Ovary (tissue), 9 donors: ENCODE results near the gene PRDM16. TPM values are rescaled to one million over a fixed set of nuclear protein-coding genes. Genes with fewer than 3 reads are reported as not detected.
A peak's percentile ranks its signal among the peaks of the same experiment; 100 is the strongest.

Experiments
- DNase-seq, 5 donors: peaks; one replicate each; pipeline ENCODE4 v3.0.0-alpha.2; 2019 to 2020
- H3K27ac ChIP-seq, 2 donors: fragments of 200-600 bp; one replicate each; pipeline versions ENCODE4 v1.5.1 to v1.8.0; 2019 to 2022
- H3K27me3 ChIP-seq: fragments of 200-600 bp; one replicate; pipeline ENCODE4 v1.8.0; 2022
- H3K36me3 ChIP-seq: fragments of 200-600 bp; sonication (generic); one replicate; pipeline ENCODE4 v1.5.1; 2019
- H3K4me1 ChIP-seq: one replicate; pipeline ENCODE4 v1.8.1; 2013; ENCODE audit warnings: mild to moderate bottlenecking, moderate library complexity; ENCODE audit not compliant: insufficient read depth
- H3K4me3 ChIP-seq: fragments of 200-600 bp; sonication (generic); one replicate; pipeline ENCODE4 v1.5.1; 2017
- H3K9me3 ChIP-seq, 2 donors: fragments of 200-600 bp in 1 of 2; sonication (generic) in 1 of 2; one replicate each; pipeline versions ENCODE4 v1.5.1 to v1.8.1; 2013 to 2019; ENCODE audit warnings: mild to moderate bottlenecking in 1 of 2, moderate library complexity in 1 of 2
- CTCF ChIP-seq, 3 donors: fragments of 450-650 bp in 2 of 3; fragments of 200-600 bp in 1 of 3; IDR thresholded peaks; one replicate each; pipeline versions ENCODE4 v1.5.1 to v1.8.0; 2016 to 2022; ENCODE audit warnings: antibody characterized with exemption in 3 of 3, mild to moderate bottlenecking in 1 of 3
- EP300 ChIP-seq: sonication (generic); formaldehyde crosslinking; IDR thresholded peaks from one replicate; pipeline ENCODE4 v1.6.1; 2017; ENCODE audit warnings: antibody characterized with exemption
- POLR2A ChIP-seq: fragments of 450-650 bp; IDR thresholded peaks from one replicate; pipeline ENCODE4 v1.6.1; 2017; ENCODE audit warnings: antibody characterized with exemption, mild to moderate bottlenecking, moderate library complexity
- WGBS, 3 donors: extraction: QIAGEN DNeasy Blood & Tissue Kit in 1 of 3; methylation state at CpG; one replicate each; pipeline versions ENCODE4 v1.1.5 to v1.1.7; 2013 to 2017; 5-methylcytosine and 5-hydroxymethylcytosine counted together
- intact Hi-C, 4 donors: fragments of 100-400 bp; cut with DNase I; formaldehyde crosslinking; loops; one replicate each; pipeline versions ENCODE4 v1.11.0 to v1.15.1; 2022 to 2023
- polyA plus RNA-seq, 2 donors: library from polyadenylated mRNA; stranded (reverse); fragments of 200-250 nt in 1 of 2; fragments of 350-450 nt in 1 of 2; fragmentation: Illumina TruSeq in 1 of 2; extraction: RNeasy Lipid Tissue Mini Kit (QIAGEN cat#74804) in 1 of 2; gene quantifications; one replicate each; pipeline ENCODE4 v1.2.3, GENCODE V29; 2013 to 2014
- total RNA-seq, 7 donors: library from RNA; depleted of rRNA in 2 of 7; stranded (reverse); fragments of >200 nt in 2 of 7; fragmentation: NEBNext Ultra II Directional in 3 of 7; extraction: Animal tissue kit (Norgen Biotek cat#: 25700) in 3 of 7; gene quantifications; one replicate each; pipeline versions ENCODE4 v1.1.0 to v1.2.4, GENCODE V29; 2016 to 2023
- donor health status: DM: no; HTN: no; CAD: no; lungs with moderate emphysema.
- donor health status: DM: no; HTN: no; CAD: no.
- donor health status: Bipolar disorder and iron deficiency.
- donor health status: DM: yes; HTN: yes; CAD: no.
- donor health status: DM: no; HTN: no; CAD: no.
- donor health status: DM: yes; HTN: yes; CAD: no.

Gene PRDM16
- total and polyA plus RNA-seq, 9 donors, result 1.1 to 17.3 (median 3.9) TPM

GRCh38 chr1:3455670-3456448 lies 386.9 kb downstream of the PRDM16 start:
- intact Hi-C loops, result loop anchor here in 1 of 4 donors (2.0 to 10.0 kb wide), 2 partner anchors 163 to 269 kb away; no protein-coding TSS in a partner anchor

DNA sequence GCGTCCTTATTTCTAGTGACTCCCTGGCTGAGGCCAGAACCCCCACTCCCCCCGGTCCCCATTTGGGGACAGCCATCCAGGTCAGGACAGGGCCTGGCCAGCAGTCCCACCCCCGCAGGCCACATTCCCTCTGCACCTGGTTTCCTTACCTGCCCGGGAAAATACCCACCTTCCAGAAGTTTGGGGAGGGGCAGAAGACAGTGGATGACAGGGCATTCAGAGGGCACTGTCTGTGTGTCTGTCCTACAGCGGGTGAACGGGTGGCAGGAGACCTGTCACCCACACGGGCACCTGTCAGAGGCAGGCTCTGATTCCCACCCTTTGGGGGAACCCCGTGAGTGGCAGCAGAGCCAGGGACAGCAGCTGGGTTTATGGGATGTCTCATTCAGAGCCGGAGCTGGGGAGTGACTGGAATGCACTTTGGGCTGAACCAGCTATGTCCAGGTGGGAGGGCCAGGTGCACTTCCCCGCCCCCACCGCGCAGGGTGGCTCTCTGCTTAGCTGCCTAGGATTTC lies 387.5 kb downstream of the PRDM16 start:
- H3K27me3 ChIP-seq, result no peaks in the 10 kb centered on the region
- intact Hi-C loops, result loop anchor here in 1 of 4 donors (10.0 kb wide), 1 partner anchor 268 kb away; no protein-coding TSS in a partner anchor

More at GRCh38 chr1:3455670-3456448, 386.9 kb downstream of the PRDM16 start:
- no peak overlapping the region for H3K4me3 ChIP-seq
- 90 to 91% (median 90%) methylated on average over 18 of the region's 18 CpGs for WGBS, 3 donors
- TF ChIP-seq CTCF (IDR thresholded peaks at IDR 0.05) (no peak), POLR2A (no peak)
- peaks cover 11% of the 10 kb centered on the region for H3K4me1 ChIP-seq
- no peaks in the 10 kb centered on the region for H3K27me3 ChIP-seq
- H3K27ac ChIP-seq, result no peak overlapping the region
- H3K36me3 ChIP-seq, result no peaks in the 10 kb centered on the region
- H3K9me3 ChIP-seq, result no peaks in the 10 kb centered on the region
- peak in 1 of 5 donors; percentile 19 for DNase-seq

GRCh38 chr1:3456964-3457909 lies 388.2 kb downstream of the PRDM16 start:
- Histone ChIP-seq H3K9me3 (no peaks in the 10 kb centered on the region), H3K36me3 (no peaks in the 10 kb centered on the region), H3K27ac (no peak overlapping the region), H3K27me3 (no peaks in the 10 kb centered on the region), H3K4me3 (no peak overlapping the region), H3K4me1 (peaks cover 11% of the 10 kb centered on the region)
- peak in 1 of 5 donors; percentile 14 for DNase-seq
- 89 to 91% (median 90%) methylated on average over 29 of the region's 29 CpGs for WGBS, 3 donors
- TF ChIP-seq POLR2A (no peak), EP300 (no peak), CTCF (IDR thresholded peaks at IDR 0.05) (no peak)
- intact Hi-C loops, result loop anchor here in 1 of 4 donors (10.0 kb wide), 1 partner anchor 268 kb away; no protein-coding TSS in a partner anchor

More for the DNA sequence above, 387.5 kb downstream of the PRDM16 start:
- WGBS, 3 donors, result 86 to 89% (median 88%) methylated on average over 12 of the region's 12 CpGs
- Histone ChIP-seq H3K4me1 (peaks cover 11% of the 10 kb centered on the region), H3K9me3 (no peaks in the 10 kb centered on the region), H3K27ac (no peak overlapping the region), H3K4me3 (no peak overlapping the region), H3K36me3 (no peaks in the 10 kb centered on the region)
- TF ChIP-seq POLR2A (no peak), CTCF (IDR thresholded peaks at IDR 0.05) (no peak), EP300 (no peak)
- no peak for DNase-seq
